ENCODE data around the gene FHIT. TPM values are rescaled to one million over a fixed set of nuclear protein-coding genes. Genes with fewer than 3 reads are reported as not detected.

Gene FHIT
- total and polyA plus RNA-seq, 10 of the 15 experiments (the other 5 are each of a cell fraction or from before 2014, with no cell fraction given) = 4.2 to 14.9 (median 9.4) TPM

DNA sequence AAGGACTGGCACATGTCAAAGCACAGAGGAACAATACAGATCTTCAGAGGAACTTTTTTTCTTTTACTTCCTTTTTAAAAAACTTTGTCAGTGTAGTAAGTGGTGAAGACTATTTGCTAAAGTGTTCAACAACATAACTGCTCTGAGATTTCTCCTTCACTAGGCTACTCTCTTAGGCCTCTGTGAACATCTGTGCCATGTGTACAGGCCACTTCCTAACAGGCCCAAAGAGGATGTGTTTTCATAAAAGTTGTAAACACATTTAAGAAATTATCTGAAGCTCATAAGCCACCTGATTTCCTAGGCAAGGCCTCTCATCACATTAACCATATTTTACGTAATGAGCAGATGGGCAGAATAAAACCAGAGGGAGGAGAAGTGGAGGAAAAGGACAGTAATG lies 235.4 kb downstream of the FHIT start:
- no peak overlapping the region for H3K4me3 ChIP-seq
- no peak overlapping the region for H3K4me2 ChIP-seq (ENCODE audit: control insufficient read depth, insufficient read depth)
- ChIA-PET RAD21 (ENCODE audit: unreplicated experiment) (no interaction called here), SMC1A (ENCODE audit: uncharacterized antibody, unreplicated experiment) (interaction anchor here (0.6 to 0.8 kb wide), 2 partner anchors 12 to 359 kb away, joined by 3 read pairs; no protein-coding TSS in a partner anchor), POLR2A (no interaction called here), CTCF (interaction anchor here (1.0 kb wide), 1 partner anchor 11 kb away, joined by 3 read pairs; no protein-coding TSS in a partner anchor)
- no peaks in the 10 kb centered on the region for H3K79me2 ChIP-seq (ENCODE audit: control insufficient read depth, insufficient read depth, low read length)
- WGBS (ENCODE audit: insufficient coverage, insufficient replicate concordance, low lambda C conversion rate, missing lambda C conversion rate) = 100% methylated on average over 1 of the region's 1 CpG
- H4K20me1 ChIP-seq (ENCODE audit: control insufficient read depth, insufficient read depth) = no peaks in the 10 kb centered on the region
- TF ChIP-seq, protein P1, sequence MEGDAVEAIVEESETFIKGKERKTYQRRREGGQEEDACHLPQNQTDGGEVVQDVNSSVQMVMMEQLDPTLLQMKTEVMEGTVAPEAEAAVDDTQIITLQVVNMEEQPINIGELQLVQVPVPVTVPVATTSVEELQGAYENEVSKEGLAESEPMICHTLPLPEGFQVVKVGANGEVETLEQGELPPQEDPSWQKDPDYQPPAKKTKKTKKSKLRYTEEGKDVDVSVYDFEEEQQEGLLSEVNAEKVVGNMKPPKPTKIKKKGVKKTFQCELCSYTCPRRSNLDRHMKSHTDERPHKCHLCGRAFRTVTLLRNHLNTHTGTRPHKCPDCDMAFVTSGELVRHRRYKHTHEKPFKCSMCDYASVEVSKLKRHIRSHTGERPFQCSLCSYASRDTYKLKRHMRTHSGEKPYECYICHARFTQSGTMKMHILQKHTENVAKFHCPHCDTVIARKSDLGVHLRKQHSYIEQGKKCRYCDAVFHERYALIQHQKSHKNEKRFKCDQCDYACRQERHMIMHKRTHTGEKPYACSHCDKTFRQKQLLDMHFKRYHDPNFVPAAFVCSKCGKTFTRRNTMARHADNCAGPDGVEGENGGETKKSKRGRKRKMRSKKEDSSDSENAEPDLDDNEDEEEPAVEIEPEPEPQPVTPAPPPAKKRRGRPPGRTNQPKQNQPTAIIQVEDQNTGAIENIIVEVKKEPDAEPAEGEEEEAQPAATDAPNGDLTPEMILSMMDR (IDR thresholded peaks at IDR 0.05 in 2 of 3, conservative IDR thresholded peaks at IDR 0.05 in 1 of 3; ENCODE audit: control insufficient read depth in 2 of 3, extremely low read depth in 1 of 3, insufficient read depth in 1 of 3, low read depth in 3 of 3, low read length in 3 of 3) = no peak
- H3K9me3 ChIP-seq (replicated peaks; ENCODE audit: control insufficient read depth, insufficient read depth, low read length) = no peaks in the 10 kb centered on the region
- no peaks in the 10 kb centered on the region for H3K27me3 ChIP-seq (replicated peaks in 1 of 2; ENCODE audit: control insufficient read depth in 2 of 2, insufficient read depth in 2 of 2, low read length in 1 of 2)
- no peak overlapping the region for H3K9ac ChIP-seq (ENCODE audit: control insufficient read depth, insufficient read depth, low read length)
- intact Hi-C loops (cut with micrococcal nuclease; ENCODE audit: unreplicated experiment) = no loop called here
- H3K4me1 ChIP-seq (ENCODE audit: control insufficient read depth, insufficient read depth, low read length) = no peaks in the 10 kb centered on the region
- H3K27ac ChIP-seq (ENCODE audit: control insufficient read depth, insufficient read depth) = no peak overlapping the region
- in situ Hi-C loops (cut with MboI) = no loop called here
- FAIRE-seq (no peak), DNase-seq (ENCODE audit: low read depth, low spot score) (no peak), ATAC-seq (no peak)
- H2AFZ ChIP-seq (ENCODE audit: control insufficient read depth, low read depth, low read length) = no peak overlapping the region
- no TSS peak for BruUV-seq (replicated peaks)
- no peaks in the 10 kb centered on the region for H3K36me3 ChIP-seq (ENCODE audit: control insufficient read depth in 2 of 2, insufficient read depth in 2 of 2, low read length in 1 of 2)

DNA sequence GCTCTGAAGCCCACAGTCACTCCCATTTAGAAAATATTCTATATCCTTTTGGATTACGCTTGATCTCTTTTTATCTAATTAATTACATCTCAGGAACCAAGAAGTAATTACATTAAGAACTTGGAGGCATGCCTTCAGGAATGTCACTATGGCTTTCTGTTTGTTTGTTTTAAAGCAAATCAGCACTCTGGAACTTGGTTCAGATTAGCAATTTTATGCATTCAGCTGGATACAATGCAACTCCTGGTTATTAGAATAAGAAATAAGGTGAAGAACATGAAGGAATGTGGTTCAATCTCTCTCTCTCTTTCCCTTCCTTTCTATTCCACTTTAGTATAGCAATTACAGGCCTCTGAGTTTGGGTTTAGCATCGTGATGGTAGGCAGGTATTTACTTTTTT lies 235.8 kb downstream of the FHIT start:
- WGBS (ENCODE audit: insufficient coverage, insufficient replicate concordance, low lambda C conversion rate, missing lambda C conversion rate) = 75% methylated on average over 2 of the region's 2 CpGs
- no TSS peak for BruUV-seq (replicated peaks)
- Histone ChIP-seq H3K4me3 (no peak overlapping the region), H3K4me2 (ENCODE audit: control insufficient read depth, insufficient read depth) (no peak overlapping the region), H3K27ac (ENCODE audit: control insufficient read depth, insufficient read depth) (no peak overlapping the region), H3K79me2 (ENCODE audit: control insufficient read depth, insufficient read depth, low read length) (no peaks in the 10 kb centered on the region), H3K4me1 (ENCODE audit: control insufficient read depth, insufficient read depth, low read length) (no peaks in the 10 kb centered on the region), H3K9ac (ENCODE audit: control insufficient read depth, insufficient read depth, low read length) (no peak overlapping the region), H2AFZ (ENCODE audit: control insufficient read depth, low read depth, low read length) (no peak overlapping the region), H3K27me3 (replicated peaks in 1 of 2; ENCODE audit: control insufficient read depth in 2 of 2, insufficient read depth in 2 of 2, low read length in 1 of 2) (no peaks in the 10 kb centered on the region), H4K20me1 (ENCODE audit: control insufficient read depth, insufficient read depth) (no peaks in the 10 kb centered on the region), H3K9me3 (replicated peaks; ENCODE audit: control insufficient read depth, insufficient read depth, low read length) (no peaks in the 10 kb centered on the region), H3K36me3 (ENCODE audit: control insufficient read depth in 2 of 2, insufficient read depth in 2 of 2, low read length in 1 of 2) (no peaks in the 10 kb centered on the region)
- ChIA-PET RAD21 (ENCODE audit: unreplicated experiment) (no interaction called here), POLR2A (no interaction called here), SMC1A (ENCODE audit: uncharacterized antibody, unreplicated experiment) (interaction anchor here (1.8 kb wide), 1 partner anchor 9 kb away, joined by 3 read pairs; no protein-coding TSS in a partner anchor), CTCF (interaction anchor here (1.0 kb wide), 1 partner anchor 11 kb away, joined by 3 read pairs; no protein-coding TSS in a partner anchor)
- intact Hi-C loops (cut with micrococcal nuclease; ENCODE audit: unreplicated experiment) = no loop called here
- in situ Hi-C loops (cut with MboI) = no loop called here
- ATAC-seq (no peak), DNase-seq (ENCODE audit: low read depth, low spot score) (no peak), FAIRE-seq (no peak)
- no peak for TF ChIP-seq DPF2 (IDR thresholded peaks at IDR 0.05)
- no peak for TF ChIP-seq IKZF2 (IDR thresholded peaks at IDR 0.05)
- no peak for TF ChIP-seq ZZZ3 (IDR thresholded peaks at IDR 0.05; ENCODE audit: control insufficient read depth, insufficient read length, low read depth)
- TF ChIP-seq, protein P2, sequence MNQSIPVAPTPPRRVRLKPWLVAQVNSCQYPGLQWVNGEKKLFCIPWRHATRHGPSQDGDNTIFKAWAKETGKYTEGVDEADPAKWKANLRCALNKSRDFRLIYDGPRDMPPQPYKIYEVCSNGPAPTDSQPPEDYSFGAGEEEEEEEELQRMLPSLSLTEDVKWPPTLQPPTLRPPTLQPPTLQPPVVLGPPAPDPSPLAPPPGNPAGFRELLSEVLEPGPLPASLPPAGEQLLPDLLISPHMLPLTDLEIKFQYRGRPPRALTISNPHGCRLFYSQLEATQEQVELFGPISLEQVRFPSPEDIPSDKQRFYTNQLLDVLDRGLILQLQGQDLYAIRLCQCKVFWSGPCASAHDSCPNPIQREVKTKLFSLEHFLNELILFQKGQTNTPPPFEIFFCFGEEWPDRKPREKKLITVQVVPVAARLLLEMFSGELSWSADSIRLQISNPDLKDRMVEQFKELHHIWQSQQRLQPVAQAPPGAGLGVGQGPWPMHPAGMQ (IDR thresholded peaks at IDR 0.05; ENCODE audit: borderline replicate concordance) = no peak
- TF ChIP-seq ATF3 (IDR thresholded peaks at IDR 0.05; ENCODE audit: borderline replicate concordance, extremely low read depth, low read depth, low read length) = no peak
- TF ChIP-seq HDAC2 (IDR thresholded peaks at IDR 0.05) = no peak
- no peak for TF ChIP-seq CHD1 (IDR thresholded peaks at IDR 0.05; ENCODE audit: low read depth, low read length)
- TF ChIP-seq MYB (IDR thresholded peaks at IDR 0.05; ENCODE audit: borderline replicate concordance, low read depth, low read length) = no peak
- no peak for TF ChIP-seq SP1 (IDR thresholded peaks at IDR 0.05; ENCODE audit: low read depth, low read length)
- no peak for TF ChIP-seq RELB (IDR thresholded peaks at IDR 0.05; ENCODE audit: low read depth)
- TF ChIP-seq NFXL1 (IDR thresholded peaks at IDR 0.05; ENCODE audit: borderline replicate concordance) = no peak
- TF ChIP-seq BMI1 (IDR thresholded peaks at IDR 0.05; ENCODE audit: borderline replicate concordance) = no peak
